Smooth muscle cell (in vitro differentiated cells): Measurements from ENCODE around the gene MBD3L2B. TPM values are rescaled to one million over a fixed set of nuclear protein-coding genes. Genes with fewer than 3 reads are reported as not detected.

Source experiments
- DNase-seq: peaks from one replicate; lab custom pipeline; 2025; ENCODE audit not compliant: unreplicated experiment; lab: John Stamatoyannopoulos, UW
- H2AFZ ChIP-seq: fragments of 200-600 bp; sonication (generic); 2 replicates; pipeline ENCODE4 v1.6.0; 2016; ENCODE audit warnings: antibody characterized with exemption, low read depth, mild to moderate bottlenecking
- H3F3A ChIP-seq: fragments of 200-600 bp; sonication (generic); 2 replicates; pipeline ENCODE4 v1.6.0; 2017; ENCODE audit warnings: antibody characterized with exemption, low read depth
- H3K27ac ChIP-seq: fragments of 200-600 bp; sonication (generic); 2 replicates; pipeline ENCODE4 v1.5.1; 2016; ENCODE audit warnings: low read depth, mild to moderate bottlenecking
- H3K27me3 ChIP-seq: fragments of 200-600 bp; sonication (generic); 2 replicates; pipeline ENCODE4 v1.6.1; 2016; ENCODE audit warnings: low read depth, mild to moderate bottlenecking
- H3K36me3 ChIP-seq: fragments of 200-600 bp; sonication (generic); 2 replicates; pipeline ENCODE4 v1.5.1; 2016; ENCODE audit warnings: low read depth
- H3K4me1 ChIP-seq: fragments of 200-600 bp; sonication (generic); 2 replicates; pipeline ENCODE4 v1.5.1; 2016; ENCODE audit warnings: low read depth
- H3K4me2 ChIP-seq: fragments of 200-600 bp; sonication (generic); 2 replicates; pipeline ENCODE4 v1.6.0; 2016; ENCODE audit warnings: mild to moderate bottlenecking
- H3K4me3 ChIP-seq: fragments of 200-600 bp; sonication (generic); 2 replicates; pipeline ENCODE4 v1.5.1; 2016; ENCODE audit warnings: mild to moderate bottlenecking
- H3K79me2 ChIP-seq: fragments of 200-600 bp; sonication (generic); 2 replicates; pipeline ENCODE4 v1.6.0; 2016; ENCODE audit warnings: low read depth, mild to moderate bottlenecking
- H3K9ac ChIP-seq: fragments of 200-600 bp; sonication (generic); 2 replicates; pipeline ENCODE4 v1.6.0; 2016; ENCODE audit warnings: low read depth
- H3K9me3 ChIP-seq: fragments of 200-600 bp; sonication (generic); replicated peaks from 2 replicates; pipeline ENCODE4 v1.5.1; 2016; ENCODE audit warnings: low read depth
- H4K20me1 ChIP-seq: fragments of 200-600 bp; sonication (generic); 2 replicates; pipeline ENCODE4 v1.6.0; 2016; ENCODE audit warnings: low read depth
- WGBS: methylation state at CpG from one replicate; pipeline ENCODE4 v1.1.7; 2016; ENCODE audit warnings: low lambda C conversion rate; 5-methylcytosine and 5-hydroxymethylcytosine counted together
- polyA plus RNA-seq: library from polyadenylated mRNA; unstranded; fragments of >200 nt; fragmentation: Nextera tagmentation; extraction: Ambion mirVana; gene quantifications from 2 replicates; pipeline ENCODE4 v1.2.1, GENCODE V29; 2016
- total RNA-seq: library from RNA; depleted of rRNA; stranded (reverse); fragments of >200 nt; gene quantifications from 2 replicates; pipeline ENCODE4 v1.2.3, GENCODE V29; 2014
- TF ChIP-seq, protein P1 (sequence below): fragments of 200-600 bp; sonication (generic); IDR thresholded peaks from 2 replicates; pipeline ENCODE4 v1.5.1; 2017; ENCODE audit warnings: borderline replicate concordance, mild to moderate bottlenecking, antibody characterized with exemption; ENCODE audit not compliant: insufficient read depth, poor library complexity, severe bottlenecking

The MBD3L2B gene
- total and polyA plus RNA-seq, 2 experiments from 2014 or later, result not detected

DNA sequence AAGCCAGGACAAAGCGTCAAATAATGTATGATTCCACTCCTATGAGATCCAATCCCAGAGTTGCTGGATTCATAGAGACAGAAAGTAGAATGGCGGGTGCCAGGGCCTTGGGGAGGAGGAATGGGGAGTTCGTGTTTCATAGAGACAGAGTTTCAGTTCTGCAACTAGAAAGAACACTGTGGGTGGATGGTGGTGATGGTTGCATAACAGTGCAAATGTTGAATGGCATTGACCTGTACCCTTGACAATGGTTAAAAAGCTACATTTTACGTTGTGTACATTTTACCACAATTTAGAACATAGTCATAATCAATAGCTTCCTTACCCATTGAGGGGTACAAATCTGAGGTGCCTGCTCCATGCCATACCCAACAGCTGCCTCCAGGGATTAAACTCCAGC is 33.4 kb downstream of the MBD3L2B start:
- no peak overlapping the region for H3K9ac ChIP-seq
- no peaks in the 10 kb centered on the region for H3F3A ChIP-seq
- H3K9me3 ChIP-seq, result no peaks in the 10 kb centered on the region
- H3K27ac ChIP-seq, result no peak overlapping the region
- H3K4me2 ChIP-seq, result no peak overlapping the region
- TF ChIP-seq, protein P1, sequence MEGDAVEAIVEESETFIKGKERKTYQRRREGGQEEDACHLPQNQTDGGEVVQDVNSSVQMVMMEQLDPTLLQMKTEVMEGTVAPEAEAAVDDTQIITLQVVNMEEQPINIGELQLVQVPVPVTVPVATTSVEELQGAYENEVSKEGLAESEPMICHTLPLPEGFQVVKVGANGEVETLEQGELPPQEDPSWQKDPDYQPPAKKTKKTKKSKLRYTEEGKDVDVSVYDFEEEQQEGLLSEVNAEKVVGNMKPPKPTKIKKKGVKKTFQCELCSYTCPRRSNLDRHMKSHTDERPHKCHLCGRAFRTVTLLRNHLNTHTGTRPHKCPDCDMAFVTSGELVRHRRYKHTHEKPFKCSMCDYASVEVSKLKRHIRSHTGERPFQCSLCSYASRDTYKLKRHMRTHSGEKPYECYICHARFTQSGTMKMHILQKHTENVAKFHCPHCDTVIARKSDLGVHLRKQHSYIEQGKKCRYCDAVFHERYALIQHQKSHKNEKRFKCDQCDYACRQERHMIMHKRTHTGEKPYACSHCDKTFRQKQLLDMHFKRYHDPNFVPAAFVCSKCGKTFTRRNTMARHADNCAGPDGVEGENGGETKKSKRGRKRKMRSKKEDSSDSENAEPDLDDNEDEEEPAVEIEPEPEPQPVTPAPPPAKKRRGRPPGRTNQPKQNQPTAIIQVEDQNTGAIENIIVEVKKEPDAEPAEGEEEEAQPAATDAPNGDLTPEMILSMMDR, result no peak
- H3K4me3 ChIP-seq, result no peak overlapping the region
- no peaks in the 10 kb centered on the region for H3K27me3 ChIP-seq
- 45% methylated on average over 4 of the region's 4 CpGs for WGBS
- no peaks in the 10 kb centered on the region for H4K20me1 ChIP-seq
- H3K36me3 ChIP-seq, result no peaks in the 10 kb centered on the region
- H3K4me1 ChIP-seq, result no peaks in the 10 kb centered on the region
- H3K79me2 ChIP-seq, result no peaks in the 10 kb centered on the region
- H2AFZ ChIP-seq, result no peak overlapping the region
- DNase-seq, result no peak

DNA sequence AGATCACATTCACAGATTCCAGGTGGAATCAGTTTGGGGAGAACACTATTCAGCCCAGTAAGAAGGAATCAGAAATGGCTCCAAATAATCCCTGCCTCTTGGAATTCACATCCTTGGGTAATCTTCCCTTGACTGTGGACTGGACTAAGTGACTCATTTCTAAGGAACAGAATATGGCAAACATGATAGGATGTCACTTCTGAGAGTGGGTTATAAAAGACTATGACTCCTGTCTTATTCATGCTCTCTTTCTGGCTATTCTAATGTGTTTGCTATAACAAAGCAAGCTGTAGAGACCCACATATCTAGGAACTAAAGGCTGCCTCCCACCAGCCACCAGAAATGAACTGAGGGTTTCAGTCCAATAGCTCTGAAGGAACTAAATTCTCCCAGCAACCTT is 37.8 kb downstream of the MBD3L2B start:
- Histone ChIP-seq H3K4me2 (no peak overlapping the region), H3F3A (no peaks in the 10 kb centered on the region), H3K4me3 (no peak overlapping the region), H3K27ac (no peak overlapping the region), H4K20me1 (no peaks in the 10 kb centered on the region), H3K36me3 (no peaks in the 10 kb centered on the region), H2AFZ (no peak overlapping the region), H3K27me3 (no peaks in the 10 kb centered on the region), H3K9me3 (no peaks in the 10 kb centered on the region), H3K4me1 (no peaks in the 10 kb centered on the region), H3K9ac (no peak overlapping the region), H3K79me2 (no peaks in the 10 kb centered on the region)
- DNase-seq, result no peak
- TF ChIP-seq, protein P1, result no peak

DNA sequence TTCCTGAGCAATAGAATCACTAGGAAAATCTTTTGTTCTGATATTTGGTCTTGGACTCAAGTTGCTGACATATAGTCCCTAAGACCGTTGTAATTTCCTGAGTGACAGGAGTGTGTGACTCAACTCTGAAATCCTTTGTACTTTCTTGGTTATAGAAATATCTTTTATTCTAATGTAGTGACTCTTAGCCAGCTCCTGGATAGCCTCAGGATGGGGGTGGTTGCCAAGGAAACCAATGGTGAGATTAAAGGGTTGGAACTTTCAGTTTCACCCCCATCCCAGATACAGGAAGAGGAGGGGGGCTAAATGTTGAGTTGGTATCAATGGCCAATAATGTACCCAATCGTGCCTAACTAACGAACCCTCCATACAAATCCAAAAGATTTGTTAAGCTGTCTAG is 41.8 kb downstream of the MBD3L2B start:
- no peaks in the 10 kb centered on the region for H3K4me1 ChIP-seq
- H3K4me3 ChIP-seq, result no peak overlapping the region
- no peak for DNase-seq
- H3K9ac ChIP-seq, result no peak overlapping the region
- TF ChIP-seq, protein P1, result no peak
- H3K79me2 ChIP-seq, result no peaks in the 10 kb centered on the region
- no peaks in the 10 kb centered on the region for H3K36me3 ChIP-seq
- H3F3A ChIP-seq, result no peaks in the 10 kb centered on the region
- no peak overlapping the region for H3K4me2 ChIP-seq
- 85% methylated on average over 3 of the region's 3 CpGs for WGBS
- H3K27me3 ChIP-seq, result no peaks in the 10 kb centered on the region
- H4K20me1 ChIP-seq, result no peaks in the 10 kb centered on the region
- no peak overlapping the region for H2AFZ ChIP-seq
- H3K27ac ChIP-seq, result no peak overlapping the region
- H3K9me3 ChIP-seq, result peaks cover 5% of the 10 kb centered on the region

DNA sequence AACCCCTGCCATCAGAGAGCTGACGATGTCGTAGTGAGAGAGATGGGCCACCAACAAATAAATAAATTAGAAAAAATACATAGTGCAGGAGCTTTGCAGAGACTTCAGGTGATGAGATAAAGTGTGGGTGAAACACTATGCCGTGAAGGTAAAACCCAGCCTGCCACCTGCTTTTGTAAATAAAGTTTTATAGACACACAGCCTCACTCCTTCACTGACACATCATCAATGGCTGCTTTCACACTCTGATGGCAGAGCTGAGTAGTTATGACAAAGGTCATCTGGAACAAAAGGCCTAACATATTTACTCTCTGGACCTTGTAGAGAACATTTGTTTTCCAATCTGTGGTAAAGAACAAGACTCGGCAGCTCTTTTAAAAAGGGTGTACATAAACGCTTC is 45.0 kb downstream of the MBD3L2B start:
- Histone ChIP-seq H2AFZ (no peak overlapping the region), H3K4me1 (no peaks in the 10 kb centered on the region), H3K9ac (no peak overlapping the region), H3K4me2 (no peak overlapping the region), H3F3A (no peaks in the 10 kb centered on the region), H4K20me1 (no peaks in the 10 kb centered on the region), H3K9me3 (peaks cover 13% of the 10 kb centered on the region), H3K27ac (no peak overlapping the region), H3K4me3 (no peak overlapping the region), H3K27me3 (no peaks in the 10 kb centered on the region), H3K36me3 (no peaks in the 10 kb centered on the region), H3K79me2 (no peaks in the 10 kb centered on the region)
- TF ChIP-seq, protein P1, result no peak
- no peak for DNase-seq
- 87% methylated on average over 5 of the region's 5 CpGs for WGBS
